HG03103 (cell line): ENCODE measurements around the gene GPHA2.

Experiments used
- ATAC-seq: cut with Tn5 transposase; IDR thresholded peaks from one replicate; pipeline ENCODE4 v1.9.1; 2021; ENCODE audit warnings: low read depth; ENCODE audit not compliant: unreplicated experiment

GPHA2 gene

DNA sequence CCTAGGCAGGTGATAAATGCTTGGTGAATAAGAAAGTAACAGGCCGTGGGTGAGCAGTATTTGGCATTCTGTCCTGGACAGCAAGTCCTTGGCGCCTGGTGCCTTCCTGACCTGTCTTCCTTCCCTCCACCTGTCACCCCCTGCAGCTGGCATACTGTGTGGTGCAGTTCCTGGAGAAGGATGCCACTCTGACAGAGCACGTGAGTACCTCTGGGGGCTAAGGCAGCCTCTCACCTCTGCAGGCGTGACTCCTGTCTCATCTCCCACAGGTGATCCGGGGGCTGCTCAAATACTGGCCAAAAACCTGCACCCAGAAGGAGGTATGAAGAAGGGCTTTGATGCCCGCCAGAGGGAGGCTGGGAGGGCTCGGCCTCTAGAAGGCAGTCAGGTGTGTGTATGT is 4.4 kb downstream of the GPHA2 start:
- ATAC-seq, result no peak

DNA sequence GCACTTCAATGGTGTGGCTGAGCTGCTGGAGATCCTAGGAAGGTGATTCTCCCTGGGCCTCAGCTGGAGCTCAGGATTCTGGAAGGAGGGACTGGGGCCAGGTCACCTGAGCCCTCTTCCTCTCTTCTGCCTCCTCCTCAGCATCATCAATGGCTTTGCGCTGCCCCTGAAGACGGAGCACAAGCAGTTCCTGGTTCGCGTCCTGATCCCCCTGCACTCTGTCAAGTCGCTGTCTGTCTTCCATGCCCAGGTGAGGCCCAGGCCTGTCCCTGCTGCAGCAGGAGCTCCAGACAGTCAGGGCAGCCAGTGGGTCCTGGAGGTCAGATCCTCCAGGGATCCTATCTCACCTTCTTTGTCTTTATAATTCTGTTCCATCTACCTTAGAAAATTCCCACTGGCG is 5.4 kb downstream of the GPHA2 start:
- ATAC-seq, result no peak

DNA sequence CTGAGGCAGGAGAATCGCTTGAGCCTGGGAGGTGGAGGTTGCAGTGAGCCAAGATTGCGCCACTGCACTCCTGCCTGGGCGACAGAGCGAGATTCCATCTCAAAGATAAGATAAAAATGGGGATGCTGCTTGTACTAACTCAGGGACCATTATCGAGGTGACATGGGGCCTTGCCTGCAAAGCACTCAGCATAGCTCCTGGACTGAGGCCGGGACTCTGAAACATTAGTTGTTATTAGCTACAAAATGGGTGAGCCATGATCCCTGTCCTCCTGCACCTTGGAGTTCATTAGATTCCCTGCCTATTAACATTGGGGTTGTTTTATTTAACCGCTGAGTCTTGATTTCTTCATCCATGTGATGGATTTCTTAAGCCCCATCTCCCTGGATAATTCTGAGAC is 6.1 kb downstream of the GPHA2 start:
- no peak for ATAC-seq

GRCh38 chr11:64928957-64929356 is 6.7 kb downstream of the GPHA2 start:
- no peak for ATAC-seq

GRCh38 chr11:64926689-64927088 is 9.0 kb downstream of the GPHA2 start:
- no peak for ATAC-seq

DNA sequence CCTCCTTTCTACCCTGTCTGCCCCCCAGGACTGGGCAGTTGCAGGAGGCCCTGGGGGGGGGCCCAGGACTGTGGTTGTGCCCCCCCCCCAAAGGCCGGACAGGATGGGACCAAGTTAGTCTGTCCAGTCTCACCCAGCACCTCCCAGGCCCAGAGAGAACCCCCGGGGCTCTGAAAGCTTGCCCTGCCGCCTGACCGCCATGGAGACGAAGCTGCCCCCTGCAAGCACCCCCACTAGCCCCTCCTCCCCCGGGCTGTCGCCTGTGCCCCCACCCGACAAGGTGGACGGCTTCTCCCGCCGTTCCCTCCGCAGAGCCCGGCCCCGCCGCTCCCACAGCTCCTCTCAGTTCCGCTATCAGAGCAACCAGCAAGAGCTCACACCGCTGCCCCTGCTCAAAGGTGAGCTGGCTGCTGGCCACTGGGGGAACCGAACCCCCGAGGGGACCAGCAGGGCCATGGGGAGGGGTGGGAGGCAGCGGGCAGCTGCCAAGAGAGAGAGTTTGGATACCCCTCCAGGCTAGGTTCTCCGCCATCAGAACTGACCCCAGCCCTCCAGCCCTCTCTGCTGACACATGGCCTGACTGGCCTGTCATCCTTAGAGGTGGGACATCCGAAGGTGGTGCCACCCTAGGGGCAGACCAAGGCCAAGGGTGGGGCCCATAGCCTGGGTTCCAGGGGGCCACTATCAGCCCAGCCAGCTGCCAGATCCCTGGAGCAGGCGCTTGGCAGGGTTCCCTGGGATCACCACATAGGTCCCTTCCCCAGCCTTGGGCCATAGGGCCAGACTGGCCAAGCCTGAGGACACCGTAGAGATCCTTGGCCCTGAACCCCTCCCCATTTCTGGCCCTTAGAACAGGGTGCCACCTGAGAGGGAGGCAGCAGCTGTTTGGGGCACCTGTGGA is 9.9 kb downstream of the GPHA2 start:
- ATAC-seq, result no peak

DNA sequence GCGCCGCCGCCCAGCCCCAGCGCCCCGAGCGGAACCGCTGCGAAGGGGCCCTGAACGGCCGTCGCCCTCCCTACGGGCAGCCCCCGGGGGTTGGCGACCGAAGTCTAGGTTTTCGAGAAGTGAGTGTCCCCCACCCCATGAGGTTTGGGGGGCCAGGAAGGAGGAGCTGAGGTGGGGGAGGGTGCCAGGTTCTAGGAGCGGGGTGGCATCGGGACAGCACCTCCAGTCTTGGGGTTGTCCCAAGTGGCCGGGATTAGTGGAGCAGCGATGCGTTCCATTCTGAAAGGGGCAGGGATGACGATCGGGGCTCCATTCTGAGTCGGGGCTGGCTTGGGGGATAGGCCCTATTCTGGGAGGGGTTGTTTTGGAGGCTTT is 10.8 kb downstream of the GPHA2 start:
- no peak for ATAC-seq

DNA sequence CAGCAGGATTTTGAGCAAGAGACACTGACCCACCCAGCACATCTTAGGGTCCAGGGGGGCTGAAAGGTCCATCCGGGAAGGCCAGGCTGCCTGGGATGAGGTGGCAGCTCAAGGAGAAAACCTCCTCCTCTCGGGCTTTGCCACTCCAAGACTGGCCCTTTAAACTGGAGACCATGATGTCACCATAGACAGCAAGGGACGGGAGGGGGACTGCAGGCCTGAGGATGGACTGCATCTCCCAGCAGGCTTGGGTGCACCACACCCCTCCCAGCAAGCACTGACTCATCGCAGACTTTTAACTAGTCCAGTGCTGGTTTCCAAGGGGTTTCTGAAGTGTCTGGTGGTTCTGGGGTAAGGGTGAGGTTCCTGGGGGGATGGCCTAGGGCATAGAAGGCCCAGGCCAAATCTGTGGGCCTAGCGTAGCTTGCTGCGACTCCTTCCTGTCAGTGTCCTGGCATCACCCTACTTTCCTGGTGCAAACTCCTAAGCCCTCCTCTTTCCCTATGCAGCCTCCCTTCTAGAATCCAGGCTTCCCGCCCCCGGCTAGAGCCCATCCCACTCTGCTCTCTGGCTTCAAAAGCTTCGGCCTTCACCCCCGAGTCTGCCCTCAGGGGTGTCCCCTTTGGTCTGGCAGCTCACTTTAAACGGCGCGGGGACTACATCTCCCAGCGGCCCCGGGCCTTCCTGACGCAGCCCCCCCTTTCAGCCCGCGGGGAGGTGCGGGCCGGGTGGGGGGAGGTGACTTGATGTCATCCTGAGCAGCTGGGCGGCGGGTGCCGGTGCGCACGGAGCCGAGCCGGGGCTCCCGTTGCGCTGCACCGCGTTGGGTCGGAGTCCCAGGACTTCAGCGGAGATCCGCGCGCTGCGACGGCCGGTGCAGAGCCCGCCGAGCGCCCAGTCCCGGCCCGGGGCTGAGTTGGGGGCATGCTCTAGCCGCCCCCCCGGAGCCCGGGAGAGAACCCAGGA is 11.5 kb downstream of the GPHA2 start, which contains the start of gene PPP2R5B:
TSS of gene PPP2R5B (plus strand) at position 746 of the 966 bp plus-strand sequence. CDS start 1,046 bp downstream, outside the sequence.
- ATAC-seq, result peak; percentile 62

GRCh38 chr11:64923151-64923661 is 12.5 kb downstream of the GPHA2 start:
- no peak for ATAC-seq

DNA sequence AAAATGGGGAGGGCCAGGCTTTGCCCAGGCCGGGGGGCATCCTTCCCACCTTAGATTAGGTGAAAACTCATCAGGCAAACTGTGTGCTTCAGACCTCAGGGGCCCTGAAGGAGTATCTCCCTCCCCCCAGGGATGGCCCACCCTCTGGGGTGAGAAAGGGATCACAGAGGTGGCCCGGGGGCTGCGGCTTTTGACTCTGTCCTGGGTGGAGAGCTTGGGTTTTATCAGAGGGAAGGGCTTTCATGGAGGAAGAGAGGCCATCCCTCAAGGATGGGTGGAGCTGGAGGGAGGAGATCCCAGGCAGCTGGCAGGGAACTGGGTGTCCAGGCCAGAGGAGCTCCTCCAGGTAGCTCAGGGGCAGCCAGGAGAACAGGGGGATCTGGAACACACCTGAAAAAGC is 14.3 kb downstream of the GPHA2 start:
- no peak for ATAC-seq

GRCh38 chr11:64920124-64920523 is 15.6 kb downstream of the GPHA2 start:
- no peak for ATAC-seq

DNA sequence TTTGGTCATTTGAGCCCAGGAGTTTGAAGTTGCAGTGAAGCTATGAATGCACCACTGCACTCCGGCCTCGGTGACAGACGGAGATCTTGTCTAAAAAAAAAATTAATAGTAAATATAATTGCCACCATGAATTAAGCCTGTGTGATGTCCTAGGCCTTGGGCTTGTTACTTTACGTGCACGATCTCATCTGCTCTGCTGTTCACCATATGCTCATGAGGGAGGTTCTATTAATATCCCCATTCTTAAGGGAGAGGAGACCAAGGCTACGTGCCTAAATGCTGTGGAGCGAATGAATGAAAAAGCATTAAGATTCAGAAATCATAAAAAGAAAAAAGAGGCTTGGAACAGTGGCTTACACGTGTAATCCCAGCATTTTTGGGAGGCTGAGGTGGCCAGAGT is 16.1 kb downstream of the GPHA2 start:
- no peak for ATAC-seq

GRCh38 chr11:64918017-64918416 is 17.7 kb downstream of the GPHA2 start:
- ATAC-seq, result no peak

DNA sequence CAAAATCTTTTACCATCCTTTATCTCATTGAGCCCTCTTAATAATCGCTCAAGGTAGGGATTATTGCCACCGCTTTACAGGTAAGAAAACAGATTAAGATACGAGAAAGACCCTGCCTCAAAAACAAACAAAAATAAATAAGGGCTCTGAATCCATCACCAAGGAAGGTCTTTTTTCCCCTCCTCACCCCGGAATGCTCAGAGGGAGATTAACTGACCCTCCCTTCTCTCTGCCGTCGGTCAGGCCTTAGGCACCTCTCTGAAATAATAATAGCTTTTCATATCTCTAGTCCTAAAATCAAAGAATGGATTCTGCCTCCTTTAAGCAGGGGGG is 18.1 kb downstream of the GPHA2 start:
- no peak for ATAC-seq

- peak; percentile 88 for ATAC-seq
Measured at GRCh38 chr11:64916775-64917662, 18.7 kb downstream of the GPHA2 start, which contains the start of gene ATG2A. Gene ATG2A, minus strand, starts transcription at chr11:64917209. Its CDS starts 74 bp downstream, at chr11:64917135.

GRCh38 chr11:64916040-64916774 is 19.5 kb downstream of the GPHA2 start:
- ATAC-seq, result no peak

DNA sequence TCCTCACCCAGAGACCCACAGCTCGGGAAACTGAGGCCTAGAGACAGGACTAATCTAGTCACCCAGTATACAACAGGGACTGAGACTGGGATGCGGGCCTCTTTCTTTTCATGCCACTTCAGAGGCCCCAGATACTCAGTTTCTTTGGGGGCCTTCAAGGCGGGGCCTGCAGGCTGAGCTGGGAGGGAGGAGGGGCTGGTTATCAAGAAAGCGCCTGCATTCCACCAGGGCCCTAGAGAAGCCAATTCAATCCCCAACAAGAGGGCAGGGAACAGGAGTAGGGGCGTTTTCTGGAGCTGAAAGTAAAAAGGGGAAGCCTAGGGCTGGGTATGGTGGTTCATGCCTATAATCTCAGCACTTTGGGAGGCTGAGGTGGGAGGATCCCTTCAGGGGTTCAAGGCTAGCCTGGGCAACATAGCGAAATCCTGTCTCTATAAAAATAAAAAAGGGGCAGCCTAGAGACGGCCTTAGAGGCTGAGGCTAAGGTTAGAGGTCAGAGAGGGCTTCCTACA is 20.3 kb downstream of the GPHA2 start:
- ATAC-seq, result no peak

GRCh38 chr11:64914123-64914522 is 21.6 kb downstream of the GPHA2 start:
- no peak for ATAC-seq

GRCh38 chr11:64913171-64913727 is 22.4 kb downstream of the GPHA2 start:
- no peak for ATAC-seq
